Natural killer cell (primary cell): ENCODE results near the gene ANKRD66. TPM values are rescaled to one million over a fixed set of nuclear protein-coding genes. Genes with fewer than 3 reads are reported as not detected.

Experiments used
- ATAC-seq, 3 donors: fragments of 150-1000 bp in 2 of 3; fragments of 200-7000 bp in 1 of 3; cut with Tn5 transposase; 1 replicate in 1 of 3; 2 replicates in 2 of 3; pipeline ENCODE4 v1.10.0; 2021; ENCODE audit warnings: mild to moderate bottlenecking in 2 of 3, moderate library complexity in 2 of 3
- DNase-seq, 2 donors: peaks; one replicate each; pipeline versions ENCODE4 v3.0.0 to v3.0.0-alpha.2; 2013 to 2021; ENCODE audit warnings: mixed read lengths in 1 of 2
- H3K27ac ChIP-seq: one replicate; pipeline ENCODE4 v1.5.1; 2013; ENCODE audit warnings: mild to moderate bottlenecking, low read length
- H3K27me3 ChIP-seq: one replicate; pipeline ENCODE4 v1.6.1; 2013; ENCODE audit warnings: low read length; ENCODE audit not compliant: control insufficient read depth, insufficient read depth
- H3K36me3 ChIP-seq: one replicate; pipeline ENCODE4 v1.6.1; 2013; ENCODE audit warnings: low read length; ENCODE audit not compliant: control insufficient read depth, insufficient read depth
- H3K4me1 ChIP-seq: one replicate; pipeline ENCODE4 v1.6.1; 2013; ENCODE audit warnings: low read length; ENCODE audit not compliant: control insufficient read depth, insufficient read depth
- H3K4me3 ChIP-seq: one replicate; pipeline ENCODE4 v1.5.1; 2013; ENCODE audit warnings: low read length
- H3K9me3 ChIP-seq: one replicate; pipeline ENCODE4 v1.6.1; 2013; ENCODE audit warnings: low read length; ENCODE audit not compliant: control insufficient read depth, insufficient read depth
- H3K27ac Mint-ChIP-seq, 2 donors: one replicate each; pipeline ENCODE4 v1.8.0; 2022; ENCODE audit warnings: mild to moderate bottlenecking in 2 of 2, mixed read lengths in 2 of 2, moderate library complexity in 1 of 2
- H3K27me3 Mint-ChIP-seq, 2 donors: one replicate each; pipeline ENCODE4 v1.8.0; 2022; ENCODE audit warnings: low read depth in 2 of 2, mixed read lengths in 2 of 2
- H3K36me3 Mint-ChIP-seq: one replicate; pipeline ENCODE4 v1.8.0; 2022; ENCODE audit warnings: mixed read lengths
- H3K4me1 Mint-ChIP-seq, 2 donors: one replicate each; pipeline ENCODE4 v1.8.0; 2022; ENCODE audit warnings: mixed read lengths in 2 of 2
- H3K4me3 Mint-ChIP-seq: one replicate; pipeline ENCODE4 v1.8.0; 2022; ENCODE audit warnings: mild to moderate bottlenecking, moderate library complexity, mixed read lengths
- H3K9me3 Mint-ChIP-seq, 2 donors: one replicate each; pipeline ENCODE4 v1.8.0; 2022; ENCODE audit warnings: mixed read lengths in 2 of 2
- CTCF ChIP-seq: fragments of 200-600 bp; IDR thresholded peaks from one replicate; pipeline ENCODE4 v1.8.0; 2022; ENCODE audit warnings: antibody characterized with exemption
- WGBS: methylation state at CpG from one replicate; pipeline ENCODE4 v1.1.7; 2013; ENCODE audit warnings: missing lambda C conversion rate; ENCODE audit not compliant: insufficient coverage; 5-methylcytosine and 5-hydroxymethylcytosine counted together
- intact Hi-C: fragments of 100-400 bp; cut with micrococcal nuclease; formaldehyde crosslinking; loops from one replicate; pipeline ENCODE4 v1.14.2; 2022
- total RNA-seq, 4 donors: library from RNA; stranded (reverse); fragments of 120-200 nt in 1 of 4; gene quantifications; one replicate each; pipeline versions ENCODE4 v1.2.3 to v1.2.4, GENCODE V29; 2013 to 2022

ANKRD66 gene
- total RNA-seq, 3 donors from 2014 or later (not counting 1 experiment from before 2014, with no cell fraction given), result not detected

- intact Hi-C loops, result no loop called here
- 90% methylated on average over 3 of the region's 4 CpGs for WGBS
- H3K4me3 Mint-ChIP-seq, result no peak overlapping the region
- no peak for TF ChIP-seq CTCF
- H3K9me3 ChIP-seq, result no peaks in the 10 kb centered on the region
- H3K27ac ChIP-seq, result no peak overlapping the region
- no peak overlapping the region for H3K27ac Mint-ChIP-seq
- DNase-seq, result no peak
- H3K4me1 Mint-ChIP-seq, result no peaks in the 10 kb centered on the region
- no peaks in the 10 kb centered on the region for H3K36me3 Mint-ChIP-seq
- no peak overlapping the region for H3K4me3 ChIP-seq
- H3K27me3 ChIP-seq, result no peaks in the 10 kb centered on the region
- ATAC-seq, result no peak
- no peaks in the 10 kb centered on the region for H3K4me1 ChIP-seq
- peaks cover 5 to 7% of the 10 kb centered on the region in 2 donors for H3K27me3 Mint-ChIP-seq
- H3K9me3 Mint-ChIP-seq, result no peaks in the 10 kb centered on the region
- H3K36me3 ChIP-seq, result no peaks in the 10 kb centered on the region
Observed at GRCh38 chr6:46789434-46790354, 43.0 kb downstream of the ANKRD66 start.

DNA sequence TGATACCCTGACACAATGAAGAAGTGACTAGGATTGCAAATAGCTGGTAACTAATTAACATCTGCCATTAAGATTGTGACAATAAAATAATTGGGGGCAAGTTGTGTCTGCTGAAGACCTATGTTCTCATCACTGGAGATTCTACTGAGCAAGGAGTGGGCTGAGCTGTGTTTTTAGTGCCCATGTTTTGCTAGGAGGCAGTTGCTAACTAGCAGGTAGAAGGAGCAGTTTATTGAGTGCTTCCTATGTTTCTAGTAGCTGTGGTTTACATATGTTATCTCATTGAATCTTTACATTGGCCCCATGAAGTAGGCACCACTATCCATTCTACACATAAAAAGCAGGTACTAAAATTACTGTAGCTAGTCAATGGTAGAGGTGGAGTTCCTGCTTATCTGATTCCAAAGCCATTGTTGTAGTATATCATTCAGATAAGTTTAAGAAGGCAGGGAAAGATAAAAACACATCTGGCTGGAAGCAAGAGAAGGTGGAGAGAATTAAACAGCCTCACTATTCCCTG is 43.7 kb downstream of the ANKRD66 start:
- no peak for ATAC-seq
- Mint-ChIP-seq H3K27ac (no peak overlapping the region), H3K9me3 (no peaks in the 10 kb centered on the region), H3K36me3 (no peaks in the 10 kb centered on the region), H3K4me1 (no peaks in the 10 kb centered on the region), H3K4me3 (no peak overlapping the region), H3K27me3 (peaks cover 7% of the 10 kb centered on the region in 2 donors)
- no peak overlapping the region for H3K27ac ChIP-seq
- no peaks in the 10 kb centered on the region for H3K36me3 ChIP-seq
- no peak overlapping the region for H3K4me3 ChIP-seq
- TF ChIP-seq CTCF, result no peak
- no peaks in the 10 kb centered on the region for H3K4me1 ChIP-seq
- H3K9me3 ChIP-seq, result no peaks in the 10 kb centered on the region
- no peaks in the 10 kb centered on the region for H3K27me3 ChIP-seq
- intact Hi-C loops, result no loop called here
- no peak for DNase-seq

DNA sequence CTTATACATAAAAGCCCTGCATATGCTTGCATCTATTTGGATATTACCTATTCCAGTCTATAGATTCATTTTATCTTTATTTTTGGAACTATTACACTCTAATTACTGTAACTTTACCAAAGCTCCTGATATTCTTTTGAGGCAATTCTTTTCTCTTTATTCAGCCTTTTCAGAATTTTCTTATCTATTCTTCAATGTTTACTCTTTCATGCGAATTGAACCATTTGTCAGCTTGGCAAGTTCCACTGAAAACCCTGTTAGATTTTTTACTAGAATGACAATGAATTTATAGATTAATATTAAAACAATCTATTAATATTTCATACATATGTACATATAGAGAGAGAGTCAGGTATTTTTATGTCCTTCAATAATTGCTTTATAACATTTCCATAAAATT is 45.9 kb downstream of the ANKRD66 start:
- H3K4me1 Mint-ChIP-seq, result no peaks in the 10 kb centered on the region
- TF ChIP-seq CTCF, result no peak
- no CpG with 5 or more reads among the region's 1 CpG for WGBS

More for the DNA sequence above, 45.9 kb downstream of the ANKRD66 start:
- no peak overlapping the region for H3K27ac Mint-ChIP-seq
- peaks cover 7 to 11% of the 10 kb centered on the region in 2 donors for H3K27me3 Mint-ChIP-seq
- no peak for ATAC-seq
- no peak overlapping the region for H3K4me3 Mint-ChIP-seq
- DNase-seq, result no peak
- H3K36me3 Mint-ChIP-seq, result no peaks in the 10 kb centered on the region
- Histone ChIP-seq H3K27ac (no peak overlapping the region), H3K27me3 (no peaks in the 10 kb centered on the region), H3K4me1 (no peaks in the 10 kb centered on the region), H3K9me3 (no peaks in the 10 kb centered on the region), H3K4me3 (no peak overlapping the region), H3K36me3 (no peaks in the 10 kb centered on the region)
- intact Hi-C loops, result no loop called here
- H3K9me3 Mint-ChIP-seq, result peaks cover 0 to under 1% of the 10 kb centered on the region in 2 donors
